Liver (tissue), 9 donors: ENCODE measurements around the gene CCAR1. TPM values are rescaled to one million over a fixed set of nuclear protein-coding genes. Genes with fewer than 3 reads are reported as not detected.

Experiments used
- DNase-seq: peaks from one replicate; pipeline ENCODE4 v3.0.0-alpha.2; 2017; ENCODE audit warnings: low spot score
- H3K27ac ChIP-seq, 2 donors: one replicate each; pipeline ENCODE4 v1.7.0; 2013; ENCODE audit warnings: inconsistent platforms in 2 of 2, low read length in 2 of 2, control low read depth in 1 of 2, low read depth in 1 of 2, mild to moderate bottlenecking in 1 of 2
- H3K27me3 ChIP-seq, 4 donors: one replicate each; pipeline versions ENCODE4 v1.6.1 to v1.7.0; 2013; ENCODE audit warnings: low read length in 3 of 4, inconsistent platforms in 1 of 4, mild to moderate bottlenecking in 1 of 4, moderate library complexity in 1 of 4; ENCODE audit not compliant: control insufficient read depth in 4 of 4, insufficient read depth in 4 of 4
- H3K36me3 ChIP-seq, 4 donors: one replicate each; pipeline versions ENCODE4 v1.6.1 to v1.7.0; 2013; ENCODE audit warnings: low read length in 3 of 4, mild to moderate bottlenecking in 3 of 4, low read depth in 1 of 4, moderate library complexity in 1 of 4; ENCODE audit not compliant: control insufficient read depth in 4 of 4, insufficient read depth in 3 of 4
- H3K4me1 ChIP-seq, 4 donors: one replicate each; pipeline versions ENCODE4 v1.6.1 to v1.7.0; 2013; ENCODE audit warnings: low read length in 3 of 4, mild to moderate bottlenecking in 3 of 4, moderate library complexity in 1 of 4; ENCODE audit not compliant: control insufficient read depth in 4 of 4, insufficient read depth in 4 of 4
- H3K4me3 ChIP-seq, 3 donors: one replicate each; pipeline versions ENCODE4 v1.6.1 to v1.7.0; 2013; ENCODE audit warnings: low read length in 3 of 3, control low read depth in 1 of 3, low read depth in 1 of 3, mild to moderate bottlenecking in 1 of 3
- H3K9ac ChIP-seq, 2 donors: one replicate each; pipeline ENCODE4 v1.7.0; 2013; ENCODE audit warnings: low read length in 2 of 2, mild to moderate bottlenecking in 2 of 2, moderate library complexity in 2 of 2, control low read depth in 1 of 2, low read depth in 1 of 2
- H3K9me3 ChIP-seq, 4 donors: one replicate each; pipeline versions ENCODE4 v1.6.1 to v1.7.0; 2013; ENCODE audit warnings: low read length in 3 of 4; ENCODE audit not compliant: control insufficient read depth in 4 of 4
- EGR1 ChIP-seq, 2 donors: IDR thresholded peaks; 2 replicates each; pipeline ENCODE4 v1.6.1; 2016 to 2018; ENCODE audit warnings: antibody characterized with exemption in 2 of 2, low read depth in 2 of 2
- FOXA1 ChIP-seq: IDR thresholded peaks from 2 replicates; pipeline ENCODE4 v1.6.1; 2016; ENCODE audit warnings: antibody characterized with exemption
- FOXA2 ChIP-seq: IDR thresholded peaks from 2 replicates; pipeline ENCODE4 v1.6.1; 2016; ENCODE audit warnings: antibody characterized with exemption
- GABPA ChIP-seq, 2 donors: IDR thresholded peaks in 1 of 2; conservative IDR thresholded peaks in 1 of 2; 2 replicates each; pipeline ENCODE4 v1.6.1; 2016; ENCODE audit warnings: antibody characterized with exemption in 2 of 2, mild to moderate bottlenecking in 1 of 2, moderate library complexity in 1 of 2
- HNF4A ChIP-seq, 2 donors: conservative IDR thresholded peaks; 2 replicates each; pipeline ENCODE4 v1.6.1; 2016; ENCODE audit warnings: antibody characterized with exemption in 2 of 2, mild to moderate bottlenecking in 2 of 2
- HNF4G ChIP-seq: IDR thresholded peaks from 2 replicates; pipeline ENCODE4 v1.6.1; 2016; ENCODE audit warnings: antibody characterized with exemption
- JUND ChIP-seq, 2 donors: IDR thresholded peaks; 2 replicates each; pipeline ENCODE4 v1.6.1; 2016; ENCODE audit warnings: antibody characterized with exemption in 2 of 2
- RXRA ChIP-seq, 2 donors: IDR thresholded peaks; 2 replicates each; pipeline ENCODE4 v1.6.1; 2017 to 2018; ENCODE audit warnings: antibody characterized with exemption in 2 of 2, mild to moderate bottlenecking in 1 of 2
- SP1 ChIP-seq: IDR thresholded peaks from 2 replicates; pipeline ENCODE4 v1.6.1; 2018; ENCODE audit warnings: antibody characterized with exemption, mild to moderate bottlenecking
- YY1 ChIP-seq: IDR thresholded peaks from 2 replicates; pipeline ENCODE4 v1.6.1; 2016; ENCODE audit warnings: antibody characterized with exemption, mild to moderate bottlenecking
- ZBTB33 ChIP-seq: IDR thresholded peaks from 2 replicates; pipeline ENCODE4 v1.6.1; 2016; ENCODE audit warnings: antibody characterized with exemption
- WGBS: extraction: QIAGEN DNeasy Blood & Tissue Kit; methylation state at CpG from one replicate; pipeline ENCODE4 v1.1.7; 2013; 5-methylcytosine and 5-hydroxymethylcytosine counted together
- polyA plus RNA-seq, 2 donors: library from polyadenylated mRNA; stranded (reverse) in 1 of 2; unstranded in 1 of 2; fragments of 200-250 nt in 1 of 2; fragments of >200 nt in 1 of 2; fragmentation: Nextera tagmentation in 1 of 2; extraction: Ambion mirVana in 1 of 2; gene quantifications; one replicate each; pipeline versions ENCODE4 v1.2.1 to v1.2.3, GENCODE V29; 2013 to 2015
- total RNA-seq, 2 donors: library from RNA; depleted of rRNA; stranded (reverse); fragments of >200 nt; gene quantifications; one replicate each; pipeline ENCODE4 v1.2.3, GENCODE V29; 2014
- TF ChIP-seq, protein P1 (sequence below): IDR thresholded peaks from 2 replicates; pipeline ENCODE4 v1.6.1; 2016; ENCODE audit warnings: antibody characterized with exemption
- donor health status: healthy.
- donor health status: healthy.
- donor health status: healthy.
- donor health status: healthy.
- donor health status: healthy.

CCAR1 gene
- total and polyA plus RNA-seq, 4 donors = 10.5 to 27.5 (median 19.8) TPM

GRCh38 chr10:68752711-68753350, 31.8 kb downstream of the CCAR1 start:
- Histone ChIP-seq H3K4me1 (no peaks in the 10 kb centered on the region), H3K9me3 (no peaks in the 10 kb centered on the region), H3K27ac (no peak overlapping the region), H3K36me3 (peaks cover 19 to 93% (median 81%) of the 10 kb centered on the region in 4 donors), H3K9ac (no peak overlapping the region), H3K4me3 (no peak overlapping the region), H3K27me3 (no peaks in the 10 kb centered on the region)
- no peak for TF ChIP-seq ZBTB33
- no peak for TF ChIP-seq SP1
- TF ChIP-seq GABPA (IDR thresholded peaks at IDR 0.05 in 1 of 2, conservative IDR thresholded peaks at IDR 0.05 in 1 of 2) = no peak
- no peak for DNase-seq
- 87% methylated on average over 2 of the region's 2 CpGs for WGBS

DNA sequence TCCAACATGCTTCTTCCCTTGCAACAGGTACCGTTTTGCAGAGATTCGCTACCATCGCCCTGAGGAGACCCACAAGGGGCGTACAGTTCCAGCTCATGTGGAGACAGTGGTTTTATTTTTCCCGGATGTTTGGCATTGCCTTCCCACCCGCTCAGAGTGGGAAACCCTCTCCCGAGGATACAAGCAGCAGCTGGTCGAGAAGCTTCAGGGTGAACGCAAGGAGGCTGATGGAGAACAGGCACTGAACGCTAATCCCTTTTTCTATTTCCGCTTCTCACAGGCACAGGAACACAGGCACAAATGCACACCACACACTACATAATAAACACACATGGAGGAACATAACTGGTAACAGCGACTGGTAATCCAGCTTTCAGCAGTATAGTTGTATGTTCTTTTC, 35.2 kb downstream of the CCAR1 start:
- no peaks in the 10 kb centered on the region for H3K9me3 ChIP-seq
- H3K27ac ChIP-seq = no peak overlapping the region
- DNase-seq = no peak
- H3K36me3 ChIP-seq = peaks cover 13 to 86% (median 75%) of the 10 kb centered on the region in 4 donors
- H3K27me3 ChIP-seq = no peaks in the 10 kb centered on the region
- 95% methylated on average over 12 of the region's 12 CpGs for WGBS
- H3K4me3 ChIP-seq = no peak overlapping the region
- TF ChIP-seq, protein P1, sequence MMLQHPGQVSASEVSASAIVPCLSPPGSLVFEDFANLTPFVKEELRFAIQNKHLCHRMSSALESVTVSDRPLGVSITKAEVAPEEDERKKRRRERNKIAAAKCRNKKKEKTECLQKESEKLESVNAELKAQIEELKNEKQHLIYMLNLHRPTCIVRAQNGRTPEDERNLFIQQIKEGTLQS = no peak
- no peak for TF ChIP-seq HNF4A (conservative IDR thresholded peaks at IDR 0.05)
- no peak for TF ChIP-seq JUND (IDR thresholded peaks at IDR 0.05)
- TF ChIP-seq FOXA2 = no peak
- no peak for TF ChIP-seq HNF4G
- TF ChIP-seq GABPA (IDR thresholded peaks at IDR 0.05 in 1 of 2, conservative IDR thresholded peaks at IDR 0.05 in 1 of 2) = no peak
- H3K4me1 ChIP-seq = no peaks in the 10 kb centered on the region
- H3K9ac ChIP-seq = no peak overlapping the region

GRCh38 chr10:68756766-68757165, 35.7 kb downstream of the CCAR1 start:
- TF ChIP-seq YY1 (no peak), HNF4A (conservative IDR thresholded peaks at IDR 0.05) (no peak), FOXA1 (no peak), RXRA (IDR thresholded peaks at IDR 0.05) (no peak), EGR1 (IDR thresholded peaks at IDR 0.05; ENCODE audit: low read depth in 2 of 2) (no peak), FOXA2 (no peak)
- H3K9me3 ChIP-seq = no peaks in the 10 kb centered on the region
- H3K4me1 ChIP-seq = no peaks in the 10 kb centered on the region
- H3K27me3 ChIP-seq = no peaks in the 10 kb centered on the region
- DNase-seq = no peak
- WGBS = 92% methylated on average over 3 of the region's 3 CpGs
- H3K9ac ChIP-seq = no peak overlapping the region
- no peak overlapping the region for H3K27ac ChIP-seq
- peaks cover 13 to 86% (median 74%) of the 10 kb centered on the region in 4 donors for H3K36me3 ChIP-seq
- H3K4me3 ChIP-seq = no peak overlapping the region
